CD4-positive, alpha-beta memory T cell (primary cell): Measurements from ENCODE around the gene PLCG2. TPM values are rescaled to one million over a fixed set of nuclear protein-coding genes. Genes with fewer than 3 reads are reported as not detected.

Experiments
- CTCF ChIA-PET: fragments of 350-600 bp; sonication (Branson Sonifier 250); formaldehyde crosslinking; loops from one replicate; lab custom pipeline; 2021; ENCODE audit warnings: inconsistent platforms; ENCODE audit not compliant: partially characterized antibody; lab: Charles Lee
- POLR2A ChIA-PET: fragments of 350-600 bp; sonication (Branson Sonifier 250); formaldehyde crosslinking; loops from one replicate; lab custom pipeline; 2021; ENCODE audit not compliant: partially characterized antibody; lab: Charles Lee
- DNase-seq, 5 donors: peaks; one replicate each; pipeline versions ENCODE4 v3.0.0 to v3.0.0-alpha.2; 2020 to 2022; ENCODE audit warnings: mixed read lengths in 1 of 5
- H3K27ac ChIP-seq: one replicate; pipeline ENCODE4 v1.7.0; 2013; ENCODE audit warnings: low read depth, low read length
- H3K27me3 ChIP-seq: 2 replicates; pipeline ENCODE4 v1.7.0; 2013; ENCODE audit warnings: mild to moderate bottlenecking, low read length, moderate library complexity; ENCODE audit not compliant: insufficient read depth
- H3K36me3 ChIP-seq: 2 replicates; pipeline ENCODE4 v1.7.0; 2013; ENCODE audit warnings: mild to moderate bottlenecking, low read length, moderate library complexity; ENCODE audit not compliant: insufficient read depth
- H3K4me1 ChIP-seq: 2 replicates; pipeline ENCODE4 v1.7.0; 2013; ENCODE audit warnings: mild to moderate bottlenecking, low read length, moderate library complexity; ENCODE audit not compliant: insufficient read depth
- H3K4me3 ChIP-seq, 2 donors: one replicate each; pipeline ENCODE4 v1.7.0; 2013; ENCODE audit warnings: low read length in 2 of 2, mild to moderate bottlenecking in 1 of 2
- H3K9me3 ChIP-seq, 2 donors: one replicate each; pipeline ENCODE4 v1.7.0; 2013; ENCODE audit warnings: low read length in 2 of 2, control low read depth in 1 of 2; ENCODE audit not compliant: control insufficient read depth in 1 of 2
- H3K27ac Mint-ChIP-seq, 7 donors: one replicate each; pipeline ENCODE4 v1.8.0; 2020 to 2021; ENCODE audit warnings: mixed read lengths in 7 of 7, mild to moderate bottlenecking in 6 of 7, inconsistent platforms in 3 of 7, moderate library complexity in 3 of 7
- H3K27me3 Mint-ChIP-seq, 2 donors: one replicate each; pipeline ENCODE4 v1.8.0; 2020 to 2021; ENCODE audit warnings: mixed read lengths in 2 of 2
- H3K36me3 Mint-ChIP-seq, 2 donors: one replicate each; pipeline ENCODE4 v1.8.0; 2020 to 2021; ENCODE audit warnings: mixed read lengths in 2 of 2, inconsistent platforms in 1 of 2, mild to moderate bottlenecking in 1 of 2
- H3K4me1 Mint-ChIP-seq, 4 donors: one replicate each; pipeline ENCODE4 v1.8.0; 2020 to 2021; ENCODE audit warnings: mixed read lengths in 4 of 4, mild to moderate bottlenecking in 1 of 4
- H3K4me3 Mint-ChIP-seq, 8 donors: one replicate each; pipeline ENCODE4 v1.8.0; 2020 to 2021; ENCODE audit warnings: mixed read lengths in 8 of 8, mild to moderate bottlenecking in 7 of 8, moderate library complexity in 6 of 8, inconsistent platforms in 3 of 8
- H3K9me3 Mint-ChIP-seq, 8 donors: one replicate each; pipeline ENCODE4 v1.8.0; 2020 to 2021; ENCODE audit warnings: mixed read lengths in 8 of 8, mild to moderate bottlenecking in 5 of 8, inconsistent platforms in 3 of 8, moderate library complexity in 1 of 8
- intact Hi-C: fragments of 100-400 bp; cut with micrococcal nuclease; formaldehyde crosslinking; loops from one replicate; pipeline ENCODE4 v1.15.1; 2023
- polyA plus RNA-seq, 2 donors: library from polyadenylated mRNA; unstranded; fragments of 300-500 nt; fragmentation: Illumina TruSeq; gene quantifications; one replicate each; pipeline ENCODE4 v1.2.3, GENCODE V29; 2021
- total RNA-seq, 2 experiments: library from RNA; stranded (reverse); gene quantifications; one replicate each; pipeline ENCODE4 v1.2.3, GENCODE V29; 2021

The PLCG2 gene
- total and polyA plus RNA-seq, 4 experiments from 2014 or later = 0.63 to 2.4 (median 2.1) TPM

DNA sequence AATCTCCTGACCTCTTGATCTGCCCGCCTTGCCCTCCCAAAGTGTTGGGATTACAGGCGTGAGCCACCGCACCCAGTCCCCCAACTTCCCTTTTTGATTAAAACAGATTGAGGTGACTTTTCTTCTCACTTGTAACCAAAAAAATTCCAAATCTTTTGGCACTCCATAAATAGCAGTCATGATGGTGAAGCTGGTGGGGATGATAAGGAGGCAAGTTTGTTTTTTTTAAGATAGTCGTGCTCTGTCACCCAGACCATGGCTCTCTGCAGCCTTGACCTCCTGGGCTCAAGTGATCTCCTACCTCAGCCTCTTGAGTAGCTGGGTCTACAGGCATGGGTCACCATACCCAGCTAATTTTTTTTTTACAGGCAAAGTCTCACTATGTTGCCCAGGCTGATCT, 34.7 kb upstream of the PLCG2 start:
- Mint-ChIP-seq H3K4me3 (peak overlapping the region in 1 of 8 donors; percentile 65), H3K4me1 (peaks cover 4 to 18% (median 9%) of the 10 kb centered on the region in 4 donors), H3K27ac (peak overlapping the region in 1 of 7 donors; percentile 11), H3K36me3 (no peaks in the 10 kb centered on the region), H3K9me3 (no peaks in the 10 kb centered on the region), H3K27me3 (peaks cover 1 to 2% of the 10 kb centered on the region in 2 donors)
- Histone ChIP-seq H3K4me1 (peaks cover 12% of the 10 kb centered on the region), H3K27me3 (no peaks in the 10 kb centered on the region), H3K27ac (no peak overlapping the region), H3K36me3 (no peaks in the 10 kb centered on the region), H3K4me3 (no peak overlapping the region), H3K9me3 (no peaks in the 10 kb centered on the region)
- no peak for DNase-seq
- intact Hi-C loops = no loop called here
- POLR2A ChIA-PET = interaction anchor here (1.7 kb wide), 1 partner anchor 430 kb away, joined by 7 read pairs; the partner anchor contains the start of gene GAN
- CTCF ChIA-PET = interaction anchor here (2.0 kb wide), 1 partner anchor 14 kb away, joined by 9 read pairs; no protein-coding TSS in a partner anchor

DNA sequence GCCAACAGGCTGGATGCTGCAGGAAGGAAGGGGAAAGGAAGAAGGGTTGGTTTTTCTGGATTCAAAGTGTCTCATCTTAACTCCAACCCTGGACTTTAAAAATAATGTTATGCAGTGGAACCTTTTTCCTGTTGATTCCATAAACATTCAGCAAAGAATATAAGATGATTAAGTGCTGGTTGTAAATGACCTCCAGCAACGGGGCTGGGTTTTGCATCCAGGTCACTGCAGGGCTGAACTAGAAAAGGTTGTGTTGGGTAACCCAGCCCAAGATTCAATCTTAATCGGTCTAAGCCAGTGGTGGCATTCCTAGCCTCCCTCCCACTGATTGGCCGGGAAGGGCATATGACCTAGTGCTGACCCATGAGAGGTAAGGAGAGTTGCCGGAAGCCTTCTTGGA, 34.2 kb upstream of the PLCG2 start:
- no peak for DNase-seq
- H3K4me1 ChIP-seq = peaks cover 12% of the 10 kb centered on the region
- Mint-ChIP-seq H3K4me1 (peaks cover 4 to 18% (median 9%) of the 10 kb centered on the region in 4 donors), H3K27ac (peak overlapping the region in 1 of 7 donors; percentile 11), H3K27me3 (peaks cover 1 to 2% of the 10 kb centered on the region in 2 donors), H3K9me3 (no peaks in the 10 kb centered on the region), H3K36me3 (no peaks in the 10 kb centered on the region), H3K4me3 (peak overlapping the region in 2 of 8 donors; percentile 46 to 65)
- no peak overlapping the region for H3K27ac ChIP-seq
- intact Hi-C loops = loop anchor here (5.0 kb wide), 1 partner anchor 668 kb away; the partner anchor contains the start of gene C16orf46
- H3K4me3 ChIP-seq = no peak overlapping the region
- no peaks in the 10 kb centered on the region for H3K9me3 ChIP-seq
- no peaks in the 10 kb centered on the region for H3K27me3 ChIP-seq
- ChIA-PET POLR2A (interaction anchor here (0.8 to 1.7 kb wide), 2 partner anchors 431 to 738 kb away, joined by 5 to 7 read pairs; partner anchors contain the start of genes CENPN, CMC2 and GAN), CTCF (interaction anchor here (0.8 to 2.0 kb wide), 3 partner anchors 14 to 484 kb away, joined by 3 to 9 read pairs (median 3); no protein-coding TSS in a partner anchor)
- H3K36me3 ChIP-seq = no peaks in the 10 kb centered on the region

DNA sequence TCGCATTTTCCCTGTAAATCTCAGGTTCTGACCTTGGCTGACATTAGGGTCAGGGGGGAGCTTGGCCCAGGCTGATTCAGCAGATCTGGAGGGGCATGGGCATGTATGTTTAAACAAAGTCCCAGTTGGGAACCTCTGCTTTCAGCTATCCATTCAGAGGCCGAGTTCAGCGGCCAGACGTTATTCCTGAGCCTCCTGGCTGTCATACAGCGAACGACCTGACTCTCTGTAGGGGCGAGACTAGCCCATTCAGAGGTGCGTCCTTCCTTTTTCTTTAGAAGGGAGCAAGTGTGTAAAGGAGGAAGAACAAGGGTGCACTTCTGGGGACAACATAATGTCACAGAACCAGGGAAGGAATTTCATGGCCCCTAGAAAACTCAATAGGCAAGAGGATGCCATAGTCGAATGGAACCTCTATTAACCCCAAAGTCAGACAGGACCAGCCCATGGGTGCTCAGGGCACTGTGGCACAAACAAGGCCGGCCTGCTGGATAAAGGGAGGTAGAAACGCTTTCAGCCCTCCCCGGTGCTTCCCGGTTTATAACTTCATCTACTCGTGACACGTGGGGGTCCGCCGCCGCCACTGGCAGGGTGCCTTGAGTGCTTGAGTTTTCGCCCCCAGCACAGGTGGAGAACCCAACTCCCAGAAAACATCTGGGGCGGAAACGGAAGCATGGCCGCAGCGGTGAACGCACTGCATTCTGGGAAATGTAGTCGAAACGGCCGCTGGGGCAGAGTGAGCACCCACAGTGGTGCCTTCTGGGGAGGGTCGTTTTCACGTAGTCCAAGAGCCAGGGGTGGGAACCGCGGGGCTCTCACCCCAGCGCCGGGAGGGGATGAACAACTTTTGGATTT, 33.2 kb upstream of the PLCG2 start:
- Histone ChIP-seq H3K27me3 (no peaks in the 10 kb centered on the region), H3K9me3 (no peaks in the 10 kb centered on the region), H3K27ac (peak overlapping the region; percentile 38), H3K4me1 (peaks cover 12% of the 10 kb centered on the region), H3K36me3 (no peaks in the 10 kb centered on the region), H3K4me3 (peak overlapping the region; percentile 37 to 50)
- intact Hi-C loops = loop anchor here (1.0 to 5.0 kb wide), 2 partner anchors 16 to 669 kb away; partner anchors contain the start of gene C16orf46
- Mint-ChIP-seq H3K36me3 (no peaks in the 10 kb centered on the region), H3K27me3 (peaks cover 1 to 2% of the 10 kb centered on the region in 2 donors), H3K9me3 (no peaks in the 10 kb centered on the region), H3K4me3 (peak overlapping the region; percentile 76 to 94 (median 86)), H3K4me1 (peaks cover 4 to 15% (median 9%) of the 10 kb centered on the region in 4 donors), H3K27ac (peak overlapping the region; percentile 75 to 93 (median 88))
- DNase-seq = peak; percentile 63 to 74 (median 71)
- CTCF ChIA-PET = interaction anchor here (0.8 to 1.1 kb wide), 2 partner anchors 22 to 485 kb away, joined by 3 read pairs; no protein-coding TSS in a partner anchor
- POLR2A ChIA-PET = interaction anchor here (0.8 to 1.7 kb wide), 2 partner anchors 432 to 739 kb away, joined by 5 to 7 read pairs; partner anchors contain the start of genes CENPN, CMC2 and GAN

DNA sequence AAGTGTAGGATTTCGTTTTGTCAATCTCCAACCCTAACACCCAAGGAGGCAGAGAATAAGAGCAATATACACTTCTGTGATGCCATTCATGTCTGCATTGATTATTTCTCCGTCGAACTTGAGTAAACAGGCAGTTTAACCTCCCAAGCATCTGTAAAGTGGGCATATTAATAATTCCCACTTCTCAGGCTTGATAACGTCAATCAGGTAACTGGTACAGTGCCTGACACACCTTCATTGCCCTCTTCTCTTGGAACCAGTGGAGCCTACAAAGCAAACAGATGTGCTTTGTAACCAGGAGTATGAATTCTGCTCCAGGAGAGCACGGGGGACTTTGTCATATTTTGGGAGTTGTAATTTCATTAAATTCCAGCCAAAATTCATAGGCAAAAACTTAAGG, 32.5 kb upstream of the PLCG2 start:
- Histone ChIP-seq H3K4me1 (peaks cover 12% of the 10 kb centered on the region), H3K27ac (no peak overlapping the region), H3K27me3 (no peaks in the 10 kb centered on the region), H3K4me3 (peak overlapping the region in 1 of 2 donors; percentile 50), H3K36me3 (no peaks in the 10 kb centered on the region), H3K9me3 (no peaks in the 10 kb centered on the region)
- Mint-ChIP-seq H3K4me3 (peak overlapping the region; percentile 76 to 94 (median 86)), H3K4me1 (peaks cover 4 to 14% (median 9%) of the 10 kb centered on the region in 4 donors), H3K36me3 (no peaks in the 10 kb centered on the region), H3K9me3 (no peaks in the 10 kb centered on the region), H3K27ac (peak overlapping the region in 2 of 7 donors; percentile 84 to 92), H3K27me3 (peaks cover 1 to 2% of the 10 kb centered on the region in 2 donors)
- POLR2A ChIA-PET = no interaction called here
- CTCF ChIA-PET = no interaction called here
- DNase-seq = no peak
- intact Hi-C loops = loop anchor here (1.0 to 5.0 kb wide), 2 partner anchors 16 to 669 kb away; partner anchors contain the start of gene C16orf46

DNA sequence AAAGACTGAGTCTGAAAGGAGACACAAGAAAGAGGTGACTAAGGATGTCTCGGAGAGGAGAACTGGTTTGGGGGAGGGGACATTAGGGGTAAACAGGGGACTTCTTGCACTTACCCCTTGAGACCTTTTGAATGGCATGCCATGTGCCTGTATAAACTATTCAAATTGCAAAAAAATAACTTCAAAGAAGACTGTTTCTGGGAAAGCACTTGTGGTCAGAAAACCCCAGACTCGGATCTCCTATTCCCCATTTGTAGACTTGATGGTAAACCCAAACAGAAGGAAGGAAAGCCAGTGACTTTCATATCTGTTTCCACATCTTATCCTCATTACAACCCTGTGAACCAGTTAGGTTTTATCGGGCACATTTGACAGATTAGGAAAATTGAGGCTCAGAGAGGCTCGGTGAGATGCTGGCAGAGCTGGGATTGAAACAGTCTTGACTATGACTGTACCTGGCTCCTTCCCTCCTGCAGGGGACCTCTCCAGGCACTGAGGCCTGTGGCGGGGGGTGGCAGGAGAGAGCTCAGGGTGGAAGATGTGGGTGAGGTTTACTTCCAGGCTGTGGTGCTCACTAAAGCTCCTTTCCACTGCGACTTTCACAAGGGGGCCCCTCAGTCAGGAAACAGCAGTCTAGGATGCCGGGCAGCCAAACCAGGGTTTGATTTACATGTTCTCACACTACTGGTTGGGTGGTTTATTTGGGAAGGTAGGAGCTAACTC, 30.5 kb upstream of the PLCG2 start:
- Mint-ChIP-seq H3K4me3 (no peak overlapping the region), H3K27me3 (peaks cover 1 to 2% of the 10 kb centered on the region in 2 donors), H3K36me3 (no peaks in the 10 kb centered on the region), H3K27ac (no peak overlapping the region), H3K9me3 (no peaks in the 10 kb centered on the region), H3K4me1 (peaks cover 4 to 14% (median 9%) of the 10 kb centered on the region in 4 donors)
- intact Hi-C loops = loop anchor here (5.0 kb wide), 1 partner anchor 671 kb away; the partner anchor contains the start of gene C16orf46
- Histone ChIP-seq H3K36me3 (no peaks in the 10 kb centered on the region), H3K27ac (no peak overlapping the region), H3K4me1 (peaks cover 12% of the 10 kb centered on the region), H3K4me3 (no peak overlapping the region), H3K9me3 (no peaks in the 10 kb centered on the region), H3K27me3 (no peaks in the 10 kb centered on the region)
- POLR2A ChIA-PET = interaction anchor here (1.2 kb wide), 1 partner anchor 17 kb away, joined by 3 read pairs; no protein-coding TSS in a partner anchor
- DNase-seq = no peak
- CTCF ChIA-PET = no interaction called here

DNA sequence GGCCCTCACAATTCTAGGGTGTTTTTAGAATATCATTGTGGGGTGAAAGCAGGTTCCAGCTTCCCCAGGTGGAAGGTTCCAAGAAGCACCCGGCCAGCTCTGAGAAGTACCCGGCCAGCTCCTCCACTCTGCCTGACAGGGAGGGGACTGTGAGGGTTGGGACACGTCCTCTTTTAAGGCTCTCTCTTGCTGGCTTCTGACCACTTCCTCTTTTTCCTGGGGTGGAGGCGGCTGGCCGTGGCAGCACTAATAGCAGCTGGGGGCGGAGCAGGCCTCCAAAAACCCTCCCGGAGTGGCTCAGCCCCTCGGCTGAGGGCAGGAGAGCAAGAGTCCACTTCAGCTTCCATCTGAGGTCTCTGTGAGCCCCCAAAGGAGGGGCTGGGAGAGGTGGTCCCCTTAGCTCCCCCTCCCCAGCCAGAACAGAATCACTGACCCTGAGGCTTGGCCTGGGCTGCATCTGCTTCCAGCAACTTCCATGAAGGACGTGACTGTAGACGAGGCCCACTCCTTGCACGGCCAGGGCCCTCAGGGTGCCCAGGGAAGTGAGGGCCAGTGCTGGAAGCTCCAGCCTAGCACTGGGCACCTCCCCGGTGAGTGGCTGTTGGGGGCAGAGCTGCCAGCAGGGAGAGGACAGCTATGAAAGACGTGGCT, 26.7 kb upstream of the PLCG2 start:
- DNase-seq = no peak
- no peak overlapping the region for H3K27ac ChIP-seq

More for the DNA sequence above, 26.7 kb upstream of the PLCG2 start:
- H3K4me1 Mint-ChIP-seq = no peaks in the 10 kb centered on the region
- no peaks in the 10 kb centered on the region for H3K36me3 ChIP-seq
- H3K4me3 ChIP-seq = no peak overlapping the region
- intact Hi-C loops = no loop called here
- H3K36me3 Mint-ChIP-seq = no peaks in the 10 kb centered on the region
- H3K27me3 ChIP-seq = no peaks in the 10 kb centered on the region
- H3K27ac Mint-ChIP-seq = no peak overlapping the region
- H3K4me1 ChIP-seq = no peaks in the 10 kb centered on the region
- H3K27me3 Mint-ChIP-seq = no peaks in the 10 kb centered on the region
- no peaks in the 10 kb centered on the region for H3K9me3 ChIP-seq
- CTCF ChIA-PET = interaction anchor here (0.7 to 2.1 kb wide), 4 partner anchors 22 to 547 kb away, joined by 3 to 6 read pairs (median 5); no protein-coding TSS in a partner anchor
- H3K9me3 Mint-ChIP-seq = no peaks in the 10 kb centered on the region
- no peak overlapping the region for H3K4me3 Mint-ChIP-seq
- POLR2A ChIA-PET = interaction anchor here (0.8 kb wide), 1 partner anchor 9 kb away, joined by 3 read pairs; no protein-coding TSS in a partner anchor
